ENCODE results near the gene CLCN7.

CLCN7 gene

DNA sequence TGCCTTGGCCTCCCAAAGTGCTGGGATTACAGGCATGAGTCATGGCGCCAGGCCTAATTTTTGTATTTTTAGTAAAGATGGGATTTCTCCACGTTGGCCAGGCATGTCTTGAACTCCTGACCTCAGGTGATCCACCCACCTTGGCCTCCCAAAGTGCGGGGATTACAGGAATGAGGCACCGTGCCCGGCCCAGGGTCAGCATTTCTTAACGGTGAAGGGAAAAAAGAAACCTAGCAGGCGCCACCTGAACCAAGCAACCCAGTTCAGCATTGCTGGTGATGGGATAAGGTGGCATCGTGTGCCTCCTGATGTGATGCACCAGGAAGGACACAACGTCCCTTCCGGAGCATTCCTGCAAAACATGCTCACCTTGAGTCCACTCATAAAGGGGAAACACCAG, 2.2 kb upstream of the CLCN7 start:
- no CpG with 5 or more reads among the region's 10 CpGs for WGBS (ENCODE audit: extremely low coverage, insufficient coverage, low lambda C conversion rate)
- peaks cover 4% of the 10 kb centered on the region for H3K79me1 ChIP-seq (ENCODE audit: low read length)
- H4K8ac ChIP-seq (ENCODE audit: low read depth, low read length) = no peak overlapping the region

DNA sequence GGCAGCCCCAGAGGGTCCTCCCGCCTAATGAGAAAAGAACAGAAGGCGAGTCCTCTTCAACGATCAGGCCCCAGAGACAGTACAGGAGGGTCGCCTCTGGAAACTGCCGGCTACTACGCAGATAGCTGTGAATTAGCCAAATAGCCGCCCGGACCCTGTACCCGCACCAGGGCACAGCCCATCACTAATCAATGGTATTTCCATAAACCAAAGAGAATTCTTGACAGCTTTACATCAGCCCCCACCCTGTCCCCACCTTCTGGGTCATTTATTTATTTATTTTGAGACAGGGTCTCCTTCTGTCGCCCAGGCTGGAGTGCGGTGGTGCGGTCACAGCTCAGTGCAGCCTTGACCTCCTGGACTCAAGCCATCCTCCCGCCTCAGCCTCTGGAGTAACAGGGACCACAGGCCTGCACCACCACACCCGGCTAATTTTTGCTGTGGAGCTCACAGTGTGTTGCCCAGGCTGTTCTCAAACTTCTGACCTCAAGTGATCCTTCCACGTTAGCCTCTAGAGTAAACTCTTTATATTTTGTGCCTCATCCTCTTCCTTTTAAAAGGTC, 805 bp upstream of the CLCN7 start:
- H2BK5ac ChIP-seq (ENCODE audit: low read length) = no peak overlapping the region
- peak overlapping the region; percentile 13 for H4K8ac ChIP-seq (ENCODE audit: low read depth, low read length)
- H3K4me3 ChIP-seq (ENCODE audit: low read length) = peak overlapping the region; percentile 57
- peak overlapping the region; percentile 39 for H3K4me2 ChIP-seq (ENCODE audit: low read length)
- peaks cover 3% of the 10 kb centered on the region for H3K4me1 ChIP-seq (ENCODE audit: control insufficient read depth, low read depth, low read length)
- no peak overlapping the region for H2BK15ac ChIP-seq (replicated peaks; ENCODE audit: low read depth)
- H3K23ac ChIP-seq (ENCODE audit: low read length) = no peak overlapping the region
- H2AK5ac ChIP-seq (ENCODE audit: low read length) = no peak overlapping the region
- no peak overlapping the region for H3K18ac ChIP-seq (ENCODE audit: low read length)
- H3K56ac ChIP-seq (ENCODE audit: low read length) = peak overlapping the region; percentile 98
- no peak overlapping the region for H4K5ac ChIP-seq (ENCODE audit: low read length)
- H3K4ac ChIP-seq (ENCODE audit: low read depth, low read length) = peak overlapping the region; percentile 97
- H3K27me3 ChIP-seq (ENCODE audit: insufficient read depth, low read length, poor library complexity) = no peaks in the 10 kb centered on the region
- H3K79me1 ChIP-seq (ENCODE audit: low read length) = peaks cover 4% of the 10 kb centered on the region
- peak overlapping the region; percentile 92 for H3K9ac ChIP-seq (ENCODE audit: low read length)
- no peaks in the 10 kb centered on the region for H3K36me3 ChIP-seq (ENCODE audit: control insufficient read depth, insufficient read depth, low read length)
- WGBS (ENCODE audit: extremely low coverage, insufficient coverage, low lambda C conversion rate) = no CpG with 5 or more reads among the region's 15 CpGs
- no peak overlapping the region for H3K27ac ChIP-seq (ENCODE audit: low read depth, low read length)
- peaks cover 6% of the 10 kb centered on the region for H3K79me2 ChIP-seq (ENCODE audit: control insufficient read depth, insufficient read depth, low read length)
- H2BK120ac ChIP-seq (ENCODE audit: low read depth, low read length) = no peak overlapping the region
- no peak for DNase-seq

More for the DNA sequence above, 2.2 kb upstream of the CLCN7 start:
- no peaks in the 10 kb centered on the region for H3K36me3 ChIP-seq (ENCODE audit: control insufficient read depth, insufficient read depth, low read length)
- no peak overlapping the region for H3K4ac ChIP-seq (ENCODE audit: low read depth, low read length)
- no peak overlapping the region for H2BK120ac ChIP-seq (ENCODE audit: low read depth, low read length)
- no peak overlapping the region for H2BK5ac ChIP-seq (ENCODE audit: low read length)
- H3K27ac ChIP-seq (ENCODE audit: low read depth, low read length) = no peak overlapping the region
- H3K4me1 ChIP-seq (ENCODE audit: control insufficient read depth, low read depth, low read length) = peaks cover 3% of the 10 kb centered on the region
- no peak overlapping the region for H3K56ac ChIP-seq (ENCODE audit: low read length)
- H2AK5ac ChIP-seq (ENCODE audit: low read length) = no peak overlapping the region
- H3K79me2 ChIP-seq (ENCODE audit: control insufficient read depth, insufficient read depth, low read length) = peaks cover 2% of the 10 kb centered on the region
- no peak overlapping the region for H3K18ac ChIP-seq (ENCODE audit: low read length)
- H2BK15ac ChIP-seq (replicated peaks; ENCODE audit: low read depth) = no peak overlapping the region
- H4K5ac ChIP-seq (ENCODE audit: low read length) = no peak overlapping the region
- H3K9ac ChIP-seq (ENCODE audit: low read length) = no peak overlapping the region
- H3K4me3 ChIP-seq (ENCODE audit: low read length) = no peak overlapping the region
- no peak for DNase-seq
- H3K23ac ChIP-seq (ENCODE audit: low read length) = no peak overlapping the region
- H3K4me2 ChIP-seq (ENCODE audit: low read length) = no peak overlapping the region
- no peaks in the 10 kb centered on the region for H3K27me3 ChIP-seq (ENCODE audit: insufficient read depth, low read length, poor library complexity)

DNA sequence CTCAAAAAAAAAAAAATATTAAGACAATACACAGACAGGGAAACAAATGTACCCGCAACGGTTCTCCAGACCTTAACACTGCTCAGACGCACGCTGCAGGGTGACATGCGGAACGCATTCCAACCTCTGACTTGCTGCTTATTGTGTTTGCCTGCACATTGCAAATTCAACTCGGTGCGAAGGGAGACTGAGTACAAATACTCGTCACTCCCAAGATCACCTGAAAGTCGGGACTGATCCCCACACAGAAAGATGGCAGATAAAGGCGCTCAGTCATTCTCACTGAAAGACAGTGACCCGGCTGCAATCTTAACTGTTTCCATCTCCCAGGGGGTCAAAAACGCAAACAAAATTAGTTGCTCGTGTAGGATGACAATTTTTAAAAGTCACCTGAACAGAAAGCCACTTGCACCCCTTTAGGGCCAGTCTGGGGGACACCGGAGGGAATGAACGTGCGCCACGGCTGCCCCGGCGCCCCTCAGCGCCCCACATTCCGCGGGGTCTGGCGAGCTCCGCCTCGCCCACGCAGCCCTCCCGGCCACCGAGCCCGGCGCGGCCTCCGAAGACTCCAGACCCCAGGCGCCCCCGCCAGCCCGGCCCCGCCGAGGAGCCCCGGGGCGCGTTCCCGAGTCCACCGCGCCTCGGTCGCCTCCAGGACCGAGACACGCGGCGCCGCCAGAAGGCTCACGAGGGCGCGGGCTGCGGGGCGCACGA, 589 bp downstream of the CLCN7 start:
- no peak overlapping the region for H3K23ac ChIP-seq (ENCODE audit: low read length)
- no CpG with 5 or more reads among the region's 57 CpGs for WGBS (ENCODE audit: extremely low coverage, insufficient coverage, low lambda C conversion rate)
- peak overlapping the region; percentile 76 for H3K4me3 ChIP-seq (ENCODE audit: low read length)
- no peak overlapping the region for H2AK5ac ChIP-seq (ENCODE audit: low read length)
- peak overlapping the region; percentile 78 for H3K4me2 ChIP-seq (ENCODE audit: low read length)
- no peak overlapping the region for H2BK5ac ChIP-seq (ENCODE audit: low read length)
- H3K9ac ChIP-seq (ENCODE audit: low read length) = peak overlapping the region; percentile 82
- H3K27ac ChIP-seq (ENCODE audit: low read depth, low read length) = no peak overlapping the region
- no peak overlapping the region for H2BK120ac ChIP-seq (ENCODE audit: low read depth, low read length)
- H2BK15ac ChIP-seq (replicated peaks; ENCODE audit: low read depth) = no peak overlapping the region
- H3K79me1 ChIP-seq (ENCODE audit: low read length) = peaks cover 8% of the 10 kb centered on the region
- peaks cover 3% of the 10 kb centered on the region for H3K4me1 ChIP-seq (ENCODE audit: control insufficient read depth, low read depth, low read length)
- H3K36me3 ChIP-seq (ENCODE audit: control insufficient read depth, insufficient read depth, low read length) = no peaks in the 10 kb centered on the region
- no peak overlapping the region for H4K8ac ChIP-seq (ENCODE audit: low read depth, low read length)
- no peak overlapping the region for H4K5ac ChIP-seq (ENCODE audit: low read length)
- H3K27me3 ChIP-seq (ENCODE audit: insufficient read depth, low read length, poor library complexity) = no peaks in the 10 kb centered on the region
- no peak overlapping the region for H3K18ac ChIP-seq (ENCODE audit: low read length)
- peak; percentile 19 for DNase-seq
- H3K4ac ChIP-seq (ENCODE audit: low read depth, low read length) = peak overlapping the region; percentile 66
- H3K79me2 ChIP-seq (ENCODE audit: control insufficient read depth, insufficient read depth, low read length) = peaks cover 6% of the 10 kb centered on the region
- H3K56ac ChIP-seq (ENCODE audit: low read length) = peak overlapping the region; percentile 94

DNA sequence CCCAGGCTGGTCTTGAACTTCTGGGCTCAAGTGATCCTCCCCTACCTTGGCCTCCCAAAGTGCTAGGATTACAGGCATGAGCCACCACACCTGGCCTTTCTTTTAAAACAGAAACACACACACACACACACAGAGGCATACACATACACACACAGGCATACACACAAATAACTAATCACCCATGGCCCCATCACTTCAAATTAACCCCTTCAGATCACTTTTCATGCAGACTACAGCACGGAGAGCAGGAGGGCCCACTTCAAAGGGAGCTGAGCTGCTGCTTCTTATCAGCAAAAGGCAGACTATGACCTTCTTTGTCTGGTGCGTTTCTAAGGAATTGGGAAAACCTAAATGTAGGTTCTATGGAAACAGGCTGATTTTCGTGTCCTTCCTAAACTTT, 1.9 kb downstream of the CLCN7 start:
- H3K9ac ChIP-seq (ENCODE audit: low read length) = no peak overlapping the region
- H3K27ac ChIP-seq (ENCODE audit: low read depth, low read length) = no peak overlapping the region
- H2AK5ac ChIP-seq (ENCODE audit: low read length) = no peak overlapping the region
- no peak overlapping the region for H2BK5ac ChIP-seq (ENCODE audit: low read length)
- H4K5ac ChIP-seq (ENCODE audit: low read length) = no peak overlapping the region
- no peak overlapping the region for H2BK120ac ChIP-seq (ENCODE audit: low read depth, low read length)
- no peaks in the 10 kb centered on the region for H3K36me3 ChIP-seq (ENCODE audit: control insufficient read depth, insufficient read depth, low read length)
- no CpG with 5 or more reads among the region's 3 CpGs for WGBS (ENCODE audit: extremely low coverage, insufficient coverage, low lambda C conversion rate)
- no peak overlapping the region for H3K4me3 ChIP-seq (ENCODE audit: low read length)
- peaks cover 8% of the 10 kb centered on the region for H3K79me2 ChIP-seq (ENCODE audit: control insufficient read depth, insufficient read depth, low read length)
- DNase-seq = no peak
- no peak overlapping the region for H2BK15ac ChIP-seq (replicated peaks; ENCODE audit: low read depth)
- no peaks in the 10 kb centered on the region for H3K27me3 ChIP-seq (ENCODE audit: insufficient read depth, low read length, poor library complexity)
- no peak overlapping the region for H4K8ac ChIP-seq (ENCODE audit: low read depth, low read length)
- no peak overlapping the region for H3K23ac ChIP-seq (ENCODE audit: low read length)
- H3K79me1 ChIP-seq (ENCODE audit: low read length) = peaks cover 8% of the 10 kb centered on the region
- H3K4me2 ChIP-seq (ENCODE audit: low read length) = no peak overlapping the region
- peaks cover 3% of the 10 kb centered on the region for H3K4me1 ChIP-seq (ENCODE audit: control insufficient read depth, low read depth, low read length)
- no peak overlapping the region for H3K4ac ChIP-seq (ENCODE audit: low read depth, low read length)
- H3K56ac ChIP-seq (ENCODE audit: low read length) = no peak overlapping the region
- no peak overlapping the region for H3K18ac ChIP-seq (ENCODE audit: low read length)

DNA sequence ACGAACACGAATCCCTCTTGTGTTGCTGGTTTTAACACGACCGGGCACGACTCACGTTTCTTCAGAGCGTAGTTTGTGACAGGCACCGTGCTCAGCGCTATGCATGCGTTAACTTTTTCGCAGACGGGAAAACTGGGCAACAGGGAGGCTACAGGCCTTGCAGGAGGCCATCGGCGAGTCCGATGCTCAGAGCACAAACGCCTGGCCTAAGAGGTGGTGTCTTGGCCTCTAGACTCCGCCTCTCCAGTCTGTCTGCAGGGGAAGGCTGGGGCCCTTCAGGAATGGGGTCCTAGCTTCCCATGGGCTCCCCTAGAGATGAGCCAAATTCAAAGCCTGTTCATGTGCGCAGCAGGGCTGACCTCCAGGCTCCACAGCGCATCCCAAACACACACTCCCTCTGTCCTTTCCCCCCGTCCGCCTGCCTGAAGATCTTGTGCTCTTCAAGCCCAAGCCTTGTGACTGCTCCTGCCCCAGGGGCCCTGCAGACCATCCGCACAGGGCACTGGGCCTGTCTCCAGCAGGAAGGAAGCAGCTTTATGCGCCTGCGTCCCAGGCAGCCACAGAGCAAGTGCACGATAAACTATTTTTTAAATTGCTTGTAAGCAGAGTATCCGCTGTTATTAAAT, 3.1 kb downstream of the CLCN7 start:
- Histone ChIP-seq H3K23ac (ENCODE audit: low read length) (no peak overlapping the region), H3K4me3 (ENCODE audit: low read length) (no peak overlapping the region), H2BK5ac (ENCODE audit: low read length) (no peak overlapping the region), H4K5ac (ENCODE audit: low read length) (no peak overlapping the region), H3K79me1 (ENCODE audit: low read length) (peaks cover 14% of the 10 kb centered on the region), H3K27me3 (ENCODE audit: insufficient read depth, low read length, poor library complexity) (no peaks in the 10 kb centered on the region), H3K4ac (ENCODE audit: low read depth, low read length) (no peak overlapping the region), H3K18ac (ENCODE audit: low read length) (no peak overlapping the region), H3K9ac (ENCODE audit: low read length) (no peak overlapping the region), H2BK120ac (ENCODE audit: low read depth, low read length) (no peak overlapping the region), H3K36me3 (ENCODE audit: control insufficient read depth, insufficient read depth, low read length) (no peaks in the 10 kb centered on the region), H3K4me1 (ENCODE audit: control insufficient read depth, low read depth, low read length) (peaks cover 3% of the 10 kb centered on the region), H3K79me2 (ENCODE audit: control insufficient read depth, insufficient read depth, low read length) (peaks cover 9% of the 10 kb centered on the region), H3K56ac (ENCODE audit: low read length) (no peak overlapping the region), H3K4me2 (ENCODE audit: low read length) (no peak overlapping the region), H2BK15ac (replicated peaks; ENCODE audit: low read depth) (no peak overlapping the region), H3K27ac (ENCODE audit: low read depth, low read length) (no peak overlapping the region), H2AK5ac (ENCODE audit: low read length) (no peak overlapping the region), H4K8ac (ENCODE audit: low read depth, low read length) (no peak overlapping the region)
- DNase-seq = no peak
- WGBS (ENCODE audit: extremely low coverage, insufficient coverage, low lambda C conversion rate) = no CpG with 5 or more reads among the region's 26 CpGs
